Heart right ventricle (tissue), 16 donors: ENCODE measurements around the gene DMAC2. TPM values are rescaled to one million over a fixed set of nuclear protein-coding genes. Genes with fewer than 3 reads are reported as not detected.
A peak's percentile ranks its signal among the peaks of the same experiment; 100 is the strongest.

ENCODE experiments used
- ATAC-seq, 8 donors: fragments of 200-7000 bp; cut with Tn5 transposase; one replicate each; pipeline ENCODE4 v1.9.1; 2020; ENCODE audit warnings: mild to moderate bottlenecking in 8 of 8, moderate library complexity in 8 of 8, moderate number of reproducible peaks in 1 of 8
- DNase-seq, 2 donors: peaks; one replicate each; pipeline ENCODE4 v3.0.0-alpha.2; 2020
- H3K27ac ChIP-seq, 10 donors: fragments of 200-600 bp; sonication (generic) in 2 of 10; one replicate each; pipeline versions ENCODE4 v1.5.0 to v1.8.0; 2020 to 2022; ENCODE audit warnings: mild to moderate bottlenecking in 3 of 10
- H3K27me3 ChIP-seq, 7 donors: fragments of 200-600 bp; one replicate each; pipeline ENCODE4 v1.8.0; 2021 to 2022; ENCODE audit warnings: mild to moderate bottlenecking in 2 of 7
- H3K36me3 ChIP-seq, 9 donors: fragments of 200-600 bp; sonication (generic) in 1 of 9; one replicate each; pipeline versions ENCODE4 v1.5.0 to v1.8.0; 2020 to 2022; ENCODE audit warnings: mild to moderate bottlenecking in 2 of 9
- H3K4me1 ChIP-seq, 9 donors: fragments of 200-600 bp; sonication (generic) in 1 of 9; one replicate each; pipeline versions ENCODE4 v1.5.0 to v1.8.0; 2020 to 2022; ENCODE audit warnings: mild to moderate bottlenecking in 4 of 9
- H3K4me3 ChIP-seq, 10 donors: fragments of 200-600 bp; sonication (generic) in 2 of 10; one replicate each; pipeline versions ENCODE4 v1.5.0 to v1.8.0; 2020 to 2022; ENCODE audit warnings: mild to moderate bottlenecking in 7 of 10, moderate library complexity in 2 of 10
- H3K9me3 ChIP-seq, 11 donors: fragments of 200-600 bp in 10 of 11; sonication (generic) in 2 of 11; one replicate each; pipeline versions ENCODE4 v1.5.0 to v1.8.0; 2013 to 2022; ENCODE audit warnings: mild to moderate bottlenecking in 2 of 11, control low read depth in 1 of 11, moderate library complexity in 1 of 11
- CTCF ChIP-seq, 9 donors: fragments of 200-600 bp; sonication (generic) in 2 of 9; IDR thresholded peaks; one replicate each; pipeline versions ENCODE4 v1.5.0 to v1.8.0; 2021 to 2022; ENCODE audit warnings: antibody characterized with exemption in 9 of 9, mild to moderate bottlenecking in 5 of 9, moderate library complexity in 1 of 9
- WGBS, 2 donors: extraction: QIAGEN DNeasy Blood & Tissue Kit; methylation state at CpG; one replicate each; pipeline ENCODE4 v1.1.7; 2013; ENCODE audit warnings: inconsistent platforms in 1 of 2; 5-methylcytosine and 5-hydroxymethylcytosine counted together
- intact Hi-C, 10 donors: fragments of 100-400 bp; cut with DNase I; formaldehyde crosslinking; loops; one replicate each; pipeline versions ENCODE4 v1.11.1 to v1.14.2; 2022
- polyA plus RNA-seq, 2 donors: library from polyadenylated mRNA; stranded (reverse); fragments of 200-250 nt; gene quantifications; one replicate each; pipeline ENCODE4 v1.2.3, GENCODE V29; 2013
- total RNA-seq, 10 donors: library from RNA; stranded (reverse); fragmentation: NEBNext Ultra II Directional in 3 of 10; extraction: Animal tissue kit (Norgen Biotek cat#: 25700) in 3 of 10; gene quantifications; one replicate each; pipeline versions ENCODE4 v1.2.1 to v1.2.4, GENCODE V29; 2021 to 2023
- donor health status: Arrhythmogenic right ventricular cardiomyopathy.
- donor health status: ischemic (EF 13 %, LVEDD 7.1; RV severe dilation, severe dysfunction).
- donor health status: healthy with polysubstance abuse.
- donor health status: DM: no; HTN: yes; CAD: no.
- donor health status: DM: no; HTN: no; CAD: no.
- donor health status: ischemic (EF 25% LVEDD 6.9; RV normal size, moderate dysfunction).
- donor health status: ischemic (EF 25% LVEDD 5.7; RV mildly dilated, moderate dysfunction).
- donor health status: healthy.
- donor health status: DM: yes; HTN: yes; CAD: no.
- donor health status: Ischemic cardiomyopathy.
- donor health status: ischemic (EF 35%, LVEDD 5.7; RV mildly dilated, moderate dysfunction).
- donor health status: nonischemic (EF 11% LVEDD 7.7; RV severe dilation, severe dysfunction).
- donor health status: DM: yes; HTN: yes; CAD: no.
- donor health status: PGD.
- donor health status: ischemic (EF 29% LVEDD 5.4; RV normal size, mild dysfunction).
- donor health status: nonischemic (EF 23%, LVEDD 6.1; RV moderate dilation, normal function).

Gene DMAC2
- total and polyA plus RNA-seq, 12 donors = 80.8 to 139 (median 103) TPM

- intact Hi-C loops = loop anchor here in 5 of 10 donors (2.0 to 5.0 kb wide), 4 partner anchors 31 to 47 kb away; partner anchors contain the start of genes DMAC2 (in 2 of the 5), B9D2 (in 1 of the 5) and ERICH4 (in 1 of the 5)
- 68 to 75% methylated on average over 6 of the region's 6 CpGs for WGBS, 2 donors
- TF ChIP-seq CTCF (IDR thresholded peaks at IDR 0.05) = no peak
These were observed 44.4 kb downstream of the DMAC2 start for GRCh38 chr19:41395355-41395754.

GRCh38 chr19:41392775-41393174 lies 46.9 kb downstream of the DMAC2 start:
- Histone ChIP-seq H3K9me3 (no peaks in the 10 kb centered on the region), H3K27ac (no peak overlapping the region), H3K36me3 (peaks cover 0 to 46% (median 15%) of the 10 kb centered on the region in 9 donors), H3K27me3 (no peaks in the 10 kb centered on the region), H3K4me3 (no peak overlapping the region), H3K4me1 (peaks cover 3 to 15% (median 12%) of the 10 kb centered on the region in 9 donors)
- no peak for TF ChIP-seq CTCF (IDR thresholded peaks at IDR 0.05)
- DNase-seq = no peak
- ATAC-seq = no peak
- 68 to 74% methylated on average over 12 of the region's 12 CpGs for WGBS, 2 donors
- intact Hi-C loops = loop anchor here in 1 of 10 donors (5.0 kb wide), 1 partner anchor 35 kb away; no protein-coding TSS in a partner anchor

More at GRCh38 chr19:41395355-41395754, 44.4 kb downstream of the DMAC2 start:
- ATAC-seq (no peak), DNase-seq (no peak)
- Histone ChIP-seq H3K36me3 (peaks cover 0 to 23% (median 13%) of the 10 kb centered on the region in 9 donors), H3K4me1 (peaks cover 14 to 35% (median 26%) of the 10 kb centered on the region in 9 donors), H3K9me3 (no peaks in the 10 kb centered on the region), H3K4me3 (no peak overlapping the region), H3K27me3 (no peaks in the 10 kb centered on the region), H3K27ac (no peak overlapping the region)

GRCh38 chr19:41391618-41392017 lies 48.1 kb downstream of the DMAC2 start:
- intact Hi-C loops = loop anchor here in 1 of 10 donors (5.0 kb wide), 1 partner anchor 34 kb away; no protein-coding TSS in a partner anchor
- no peak overlapping the region for H3K27ac ChIP-seq
- H3K27me3 ChIP-seq = no peaks in the 10 kb centered on the region
- H3K4me3 ChIP-seq = no peak overlapping the region
- H3K9me3 ChIP-seq = no peaks in the 10 kb centered on the region
- 88 to 93% methylated on average over 11 of the region's 11 CpGs for WGBS, 2 donors
- DNase-seq (no peak), ATAC-seq (no peak)
- peaks cover 0 to 10% (median 8%) of the 10 kb centered on the region in 9 donors for H3K4me1 ChIP-seq
- peaks cover 0 to 58% (median 20%) of the 10 kb centered on the region in 9 donors for H3K36me3 ChIP-seq
- TF ChIP-seq CTCF (IDR thresholded peaks at IDR 0.05) = no peak

GRCh38 chr19:41386442-41386841 lies 53.3 kb downstream of the DMAC2 start:
- Histone ChIP-seq H3K36me3 (peaks cover 0 to 83% (median 19%) of the 10 kb centered on the region in 9 donors), H3K4me1 (no peaks in the 10 kb centered on the region), H3K4me3 (no peak overlapping the region), H3K27me3 (no peaks in the 10 kb centered on the region), H3K27ac (no peak overlapping the region), H3K9me3 (no peaks in the 10 kb centered on the region)
- DNase-seq (no peak), ATAC-seq (peak in 5 of 8 donors; percentile 16 to 65 (median 33))
- 85 to 86% methylated on average over 13 of the region's 13 CpGs for WGBS, 2 donors
- TF ChIP-seq CTCF (IDR thresholded peaks at IDR 0.05) = no peak
- intact Hi-C loops = no loop called here
